Ascending aorta (tissue), 2 donors: Measurements from ENCODE around the gene CLSTN2. TPM values are rescaled to one million over a fixed set of nuclear protein-coding genes. Genes with fewer than 3 reads are reported as not detected.

Source experiments
- DNase-seq, 2 donors: peaks; one replicate each; pipeline ENCODE4 v3.0.0-alpha.2; 2019; ENCODE audit warnings: low spot score in 2 of 2
- H3K27ac ChIP-seq, 2 donors: fragments of 200-600 bp; sonication (generic); one replicate each; pipeline ENCODE4 v1.5.1; 2016 to 2017; ENCODE audit warnings: mild to moderate bottlenecking in 1 of 2
- H3K27me3 ChIP-seq: fragments of 200-600 bp; sonication (generic); one replicate; pipeline ENCODE4 v1.5.1; 2017
- H3K36me3 ChIP-seq, 2 donors: fragments of 200-600 bp; sonication (generic); one replicate each; pipeline ENCODE4 v1.5.1; 2016
- H3K4me1 ChIP-seq, 2 donors: fragments of 200-600 bp; sonication (generic); one replicate each; pipeline ENCODE4 v1.5.1; 2016 to 2017; ENCODE audit warnings: mild to moderate bottlenecking in 1 of 2
- H3K4me3 ChIP-seq, 2 donors: fragments of 200-600 bp; sonication (generic); one replicate each; pipeline ENCODE4 v1.5.1; 2016 to 2017; ENCODE audit warnings: mild to moderate bottlenecking in 1 of 2
- H3K9me3 ChIP-seq, 2 donors: fragments of 200-600 bp; sonication (generic); one replicate each; pipeline ENCODE4 v1.5.1; 2016
- CTCF ChIP-seq, 3 experiments: fragments of 200-600 bp in 2 of 3; fragments of 450-650 bp in 1 of 3; sonication (generic) in 2 of 3; IDR thresholded peaks; one replicate each; pipeline ENCODE4 v1.5.1; 2016 to 2019; ENCODE audit warnings: antibody characterized with exemption in 3 of 3, mild to moderate bottlenecking in 1 of 3, moderate library complexity in 1 of 3
- intact Hi-C: fragments of 100-400 bp; cut with DNase I; formaldehyde crosslinking; loops from one replicate; pipeline ENCODE4 v1.15.1; 2023
- total RNA-seq: library from RNA; depleted of rRNA; stranded (reverse); fragments of >200 nt; gene quantifications from one replicate; pipeline ENCODE4 v1.1.0, GENCODE V29; 2016

CLSTN2 gene
- total RNA-seq, 1 donor from 2014 or later = 65.8 TPM

- no peaks in the 10 kb centered on the region for H3K4me1 ChIP-seq
- H3K36me3 ChIP-seq = no peaks in the 10 kb centered on the region
- no peaks in the 10 kb centered on the region for H3K27me3 ChIP-seq
- H3K27ac ChIP-seq = no peak overlapping the region
- intact Hi-C loops = no loop called here
- H3K4me3 ChIP-seq = no peak overlapping the region
- no peaks in the 10 kb centered on the region for H3K9me3 ChIP-seq
- no peak for DNase-seq
- no peak for TF ChIP-seq CTCF (IDR thresholded peaks at IDR 0.05)
These were observed 121.1 kb downstream of the CLSTN2 start for GRCh38 chr3:140056047-140056446.

GRCh38 chr3:140061211-140061610, 126.2 kb downstream of the CLSTN2 start:
- intact Hi-C loops = no loop called here
- DNase-seq = no peak

GRCh38 chr3:140062461-140062860, 127.5 kb downstream of the CLSTN2 start:
- no peak overlapping the region for H3K27ac ChIP-seq
- no peaks in the 10 kb centered on the region for H3K36me3 ChIP-seq
- no peaks in the 10 kb centered on the region for H3K27me3 ChIP-seq
- no peak for TF ChIP-seq CTCF (IDR thresholded peaks at IDR 0.05)
- no peak overlapping the region for H3K4me3 ChIP-seq
- intact Hi-C loops = no loop called here
- no peaks in the 10 kb centered on the region for H3K4me1 ChIP-seq
- DNase-seq = no peak
- no peaks in the 10 kb centered on the region for H3K9me3 ChIP-seq

More at GRCh38 chr3:140061211-140061610, 126.2 kb downstream of the CLSTN2 start:
- no peaks in the 10 kb centered on the region for H3K9me3 ChIP-seq
- H3K27ac ChIP-seq = no peak overlapping the region
- no peaks in the 10 kb centered on the region for H3K27me3 ChIP-seq
- H3K36me3 ChIP-seq = no peaks in the 10 kb centered on the region
- no peak for TF ChIP-seq CTCF (IDR thresholded peaks at IDR 0.05)
- no peaks in the 10 kb centered on the region for H3K4me1 ChIP-seq
- no peak overlapping the region for H3K4me3 ChIP-seq

GRCh38 chr3:140067487-140067886, 132.5 kb downstream of the CLSTN2 start:
- no peaks in the 10 kb centered on the region for H3K27me3 ChIP-seq
- DNase-seq = no peak
- H3K27ac ChIP-seq = no peak overlapping the region
- H3K4me1 ChIP-seq = no peaks in the 10 kb centered on the region
- H3K9me3 ChIP-seq = no peaks in the 10 kb centered on the region
- H3K36me3 ChIP-seq = no peaks in the 10 kb centered on the region
- H3K4me3 ChIP-seq = no peak overlapping the region
- intact Hi-C loops = no loop called here
- no peak for TF ChIP-seq CTCF (IDR thresholded peaks at IDR 0.05)

- TF ChIP-seq CTCF (IDR thresholded peaks at IDR 0.05) = no peak
- Histone ChIP-seq H3K27ac (no peak overlapping the region), H3K9me3 (no peaks in the 10 kb centered on the region), H3K4me3 (no peak overlapping the region), H3K4me1 (no peaks in the 10 kb centered on the region), H3K27me3 (no peaks in the 10 kb centered on the region), H3K36me3 (no peaks in the 10 kb centered on the region)
- no peak for DNase-seq
- intact Hi-C loops = no loop called here
These were observed 133.6 kb downstream of the CLSTN2 start for GRCh38 chr3:140068494-140069017.
